SK-MEL-5 (cell line): ENCODE results near the gene APOA1. TPM values are rescaled to one million over a fixed set of nuclear protein-coding genes. Genes with fewer than 3 reads are reported as not detected.
A peak's percentile ranks its signal among the peaks of the same experiment; 100 is the strongest.

ENCODE experiments used
- DNase-seq: peaks from one replicate; pipeline ENCODE4 v3.0.0-alpha.2; 2016; ENCODE audit warnings: low read depth, low spot score
- in situ Hi-C: cut with HindIII; loops from 2 replicates; pipeline ENCODE4 v1.10.0; 2016; ENCODE audit warnings: low sequenced_read_pairs, high pct_unique_total_duplicates, low pct_unique_long_range_greater_than_20kb
- polyA plus RNA-seq, 2 experiments: library from polyadenylated mRNA; depleted of rRNA; stranded (reverse); fragments of >200 nt; gene quantifications; 2 replicates each; pipeline ENCODE4 v1.2.3, GENCODE V29; 2015
- total RNA-seq: library from RNA; depleted of rRNA; stranded (reverse); fragments of >200 nt; shearing (Covaris generic); gene quantifications from 2 replicates; pipeline ENCODE4 v1.2.3, GENCODE V29; 2014; rRNA removed

Gene APOA1
- not detected in 2 replicates for total RNA-seq
- not detected in 2 replicates for polyA plus RNA-seq (2015; cell fraction: cytosol; rRNA removed)
- polyA plus RNA-seq (2015; cell fraction: nucleus; rRNA removed), result not detected in 2 replicates

DNA sequence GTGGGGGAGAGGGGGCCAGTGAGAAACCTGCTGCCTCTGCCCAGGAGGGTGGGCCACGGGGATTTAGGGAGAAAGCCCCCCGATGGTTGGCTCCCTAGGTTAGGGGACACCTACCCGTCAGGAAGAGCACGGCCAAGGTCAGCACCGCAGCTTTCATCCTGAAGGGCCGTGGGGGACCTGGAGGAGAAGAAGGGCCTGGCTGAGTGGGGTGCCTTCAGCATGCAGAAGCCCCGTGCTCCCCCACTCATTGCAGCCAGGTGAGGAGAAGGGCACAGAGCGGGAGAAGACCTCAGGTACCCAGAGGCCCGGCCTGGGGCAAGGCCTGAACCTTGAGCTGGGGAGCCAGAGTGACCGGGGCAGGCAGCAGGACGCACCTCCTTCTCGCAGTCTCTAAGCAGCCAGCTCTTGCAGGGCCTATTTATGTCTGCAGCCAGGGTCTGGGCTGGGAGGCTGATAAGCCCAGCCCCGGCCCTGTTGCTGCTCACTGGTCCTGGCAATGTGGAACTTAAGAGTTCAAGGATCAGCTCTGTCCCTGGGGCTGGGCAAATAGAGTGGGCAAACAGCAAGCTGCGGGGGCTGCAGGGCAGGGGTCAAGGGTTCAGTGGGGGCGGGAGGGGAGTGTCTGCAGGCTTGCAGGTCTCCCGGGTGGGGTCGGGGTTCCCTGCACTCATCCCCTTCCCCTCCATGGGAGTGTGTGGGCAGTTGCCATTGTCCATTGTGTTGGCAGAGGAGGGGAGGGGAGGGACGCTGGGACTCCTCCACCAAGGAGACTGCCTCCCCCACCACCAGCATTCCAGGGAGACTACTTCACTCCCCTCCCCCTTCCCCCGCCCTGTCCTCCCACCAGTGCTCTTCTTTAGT, at the start of gene APOA1:
TSS of gene APOA1 (minus strand) at position 392 of the 861 bp plus-strand sequence. CDS start at position 157, 235 bp downstream.
- in situ Hi-C loops, result no loop called here

GRCh38 chr11:116885951-116886655, 48.7 kb upstream of the APOA1 start:
- in situ Hi-C loops, result no loop called here
- DNase-seq, result no peak

More for the DNA sequence above, at the start of gene APOA1:
- DNase-seq, result no peak

DNA sequence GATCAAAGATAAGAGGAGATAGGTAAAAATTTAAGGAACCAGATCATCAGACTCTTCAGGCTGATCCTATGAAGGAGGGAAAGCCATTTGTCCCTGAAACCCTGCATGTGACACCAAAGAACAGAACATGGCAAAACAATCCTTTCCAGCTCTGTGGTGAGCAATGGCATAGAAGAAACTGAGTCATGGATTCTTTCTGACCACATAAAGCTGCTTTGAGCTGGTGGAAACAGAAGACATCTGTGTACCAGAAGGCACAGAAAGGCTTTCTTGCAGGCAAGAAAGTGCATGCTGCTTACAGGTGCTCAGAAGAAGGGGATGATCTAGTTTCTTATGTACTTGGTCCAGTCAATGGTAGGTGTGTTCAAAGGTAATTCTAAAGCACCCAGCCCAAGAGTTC, 45.0 kb upstream of the APOA1 start:
- DNase-seq, result peak; percentile 36
- in situ Hi-C loops, result no loop called here

DNA sequence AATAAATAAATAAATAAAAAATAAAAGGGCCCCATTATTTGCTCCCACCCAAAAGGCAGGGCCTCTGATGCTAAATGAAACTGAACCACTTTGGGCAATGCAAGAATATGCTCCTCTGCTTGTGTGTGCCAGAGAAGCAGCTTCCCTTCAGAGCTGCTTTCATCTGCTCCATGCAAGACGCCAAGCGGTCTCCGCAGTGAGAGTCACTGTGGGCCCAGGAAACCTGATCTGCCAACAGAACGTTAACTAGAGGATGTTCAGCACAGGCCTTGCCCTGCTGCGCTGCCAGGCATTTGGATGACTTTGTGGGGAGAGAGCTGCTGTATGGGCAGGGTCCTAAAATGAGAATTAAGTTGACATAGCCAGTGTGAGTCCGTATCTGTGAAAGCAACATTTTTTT, 43.7 kb upstream of the APOA1 start:
- no peak for DNase-seq
- in situ Hi-C loops, result no loop called here

DNA sequence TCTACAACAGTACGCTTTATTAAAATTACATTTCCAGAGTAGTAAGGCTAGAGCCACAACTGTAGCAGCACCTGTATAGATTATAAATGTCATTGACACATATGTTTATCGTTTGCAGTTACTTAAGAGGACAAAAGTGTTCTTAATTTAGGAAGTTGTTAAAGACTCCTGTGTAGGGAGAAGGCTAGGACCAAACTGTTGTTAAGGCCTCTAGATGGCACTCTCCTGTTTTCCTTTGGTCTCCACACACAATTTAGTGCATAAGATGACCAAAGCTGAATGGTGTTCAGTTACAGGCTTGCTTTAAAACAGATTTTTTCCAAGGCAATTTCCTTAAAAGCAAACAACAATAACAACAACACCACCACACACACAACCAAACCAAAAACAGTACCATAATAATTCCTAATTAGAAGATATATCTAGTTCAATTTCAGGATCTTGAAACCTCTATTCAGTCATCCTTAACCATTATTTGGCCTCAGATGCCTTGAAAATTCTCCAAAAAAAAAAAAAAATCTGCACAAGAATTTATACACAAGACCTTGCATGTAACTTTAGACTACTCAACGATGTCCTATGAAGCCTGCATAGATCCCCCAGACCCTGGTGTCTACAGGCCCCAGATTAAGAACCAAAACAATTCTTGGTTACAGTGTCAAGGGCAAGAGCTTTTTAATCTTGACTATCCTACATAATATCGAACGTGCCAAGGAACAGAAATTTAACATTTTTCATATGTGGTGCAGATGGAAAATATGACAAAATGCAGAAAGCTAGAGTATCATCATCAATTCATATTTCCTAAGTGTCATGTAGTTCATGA, 42.6 kb upstream of the APOA1 start:
- in situ Hi-C loops, result no loop called here
- DNase-seq, result peak; percentile 75

GRCh38 chr11:116876656-116877055, 39.2 kb upstream of the APOA1 start:
- in situ Hi-C loops, result no loop called here
- no peak for DNase-seq

DNA sequence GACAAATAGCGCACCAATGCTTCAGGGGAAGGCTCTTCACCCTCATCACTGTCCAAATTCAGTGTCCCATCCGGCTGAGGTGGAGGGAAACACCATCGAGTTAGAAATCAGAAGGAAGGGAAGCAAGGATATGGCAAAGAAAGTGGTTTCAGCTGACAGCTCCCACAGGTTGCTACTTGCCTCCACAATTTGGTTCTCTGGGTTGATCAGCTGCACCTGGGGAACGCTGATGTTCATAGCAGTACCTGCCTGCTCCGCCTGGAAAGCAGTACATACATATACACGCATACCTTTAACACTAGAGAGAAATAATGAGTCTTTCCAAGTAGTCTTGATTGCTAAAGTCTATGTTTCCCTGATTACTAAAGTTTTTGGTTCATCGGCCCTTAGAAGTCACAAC, 37.8 kb upstream of the APOA1 start:
- in situ Hi-C loops, result no loop called here
- DNase-seq, result no peak

DNA sequence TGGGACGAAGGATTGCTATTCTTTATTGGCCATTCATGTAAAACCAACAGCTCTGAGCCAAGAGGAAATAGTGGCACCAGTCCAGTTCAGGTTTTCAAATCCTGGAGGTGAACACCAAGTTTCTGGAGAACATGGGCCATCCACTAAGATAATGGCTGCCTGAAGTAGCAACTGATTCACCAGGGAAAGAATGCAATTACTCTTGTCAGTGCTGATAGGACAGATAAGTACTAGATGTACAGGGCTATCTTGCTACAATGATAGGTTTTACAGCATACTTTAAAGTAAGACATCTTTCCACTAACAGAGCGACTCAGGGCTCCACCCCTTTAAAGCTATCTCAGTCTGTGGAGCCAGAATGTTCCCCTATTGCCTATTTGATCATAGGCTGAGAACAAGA, 36.8 kb upstream of the APOA1 start:
- in situ Hi-C loops, result no loop called here
- DNase-seq, result no peak

DNA sequence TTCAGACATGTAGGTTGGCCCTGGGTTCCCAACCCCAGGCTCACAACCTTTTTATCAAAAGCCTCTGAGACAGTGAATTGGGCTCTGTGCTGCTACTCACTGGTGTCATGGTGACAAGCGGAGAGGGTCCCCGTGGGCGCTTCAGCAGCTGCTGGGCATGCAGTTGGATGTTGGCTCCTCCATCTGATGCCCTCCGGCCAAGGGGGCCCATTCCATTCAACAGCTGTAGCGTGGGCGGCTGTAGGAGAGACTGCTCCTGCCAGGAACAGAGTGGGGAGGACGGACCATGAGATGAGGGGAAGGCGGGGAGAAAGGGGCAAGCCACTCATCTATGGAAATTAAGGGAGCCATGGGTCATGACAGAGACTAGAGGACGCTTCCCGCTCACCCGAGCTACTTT, 36.0 kb upstream of the APOA1 start:
- in situ Hi-C loops, result no loop called here
- DNase-seq, result no peak

GRCh38 chr11:116871248-116871647, 33.8 kb upstream of the APOA1 start:
- no peak for DNase-seq
- in situ Hi-C loops, result no loop called here

DNA sequence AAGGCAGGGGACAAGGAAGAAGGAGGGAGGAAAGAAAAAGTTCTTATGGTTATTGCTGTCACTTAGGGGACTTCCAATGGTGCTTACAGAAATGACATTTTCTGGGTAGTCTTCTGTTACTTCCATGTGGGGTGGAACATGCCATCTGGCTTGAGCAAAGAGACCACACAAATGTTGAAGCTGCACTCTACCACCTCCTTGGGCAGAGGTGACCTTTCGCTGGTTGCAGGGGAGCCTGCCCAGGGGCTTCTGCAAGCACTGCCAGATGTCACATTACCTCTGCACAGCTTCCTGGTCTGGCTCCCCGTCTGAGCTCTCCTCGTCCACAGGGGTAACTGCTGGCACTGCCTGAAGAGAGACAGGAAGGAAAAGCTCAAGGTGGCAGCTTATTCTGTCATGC, 32.6 kb upstream of the APOA1 start:
- no peak for DNase-seq
- in situ Hi-C loops, result no loop called here

GRCh38 chr11:116869610-116870009, 32.2 kb upstream of the APOA1 start:
- no peak for DNase-seq
- in situ Hi-C loops, result no loop called here

DNA sequence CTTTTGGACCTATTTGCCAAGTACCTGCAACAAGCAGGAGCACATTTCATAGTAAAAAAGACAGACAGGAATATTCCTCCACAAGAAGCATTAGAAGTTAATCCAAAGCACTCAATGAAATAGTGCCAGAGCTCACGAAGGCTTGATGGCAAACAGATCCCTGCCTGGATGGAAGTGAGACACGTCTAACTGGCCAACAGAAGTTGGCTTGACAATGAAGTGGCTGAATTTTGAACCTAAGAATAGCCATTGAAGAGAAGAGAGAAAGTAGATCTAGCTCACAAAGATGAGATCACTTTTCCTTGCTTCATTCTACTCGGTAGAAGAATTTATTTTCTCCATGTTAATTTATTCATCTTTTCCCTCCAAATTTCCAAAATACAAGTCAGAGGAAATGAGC, 30.6 kb upstream of the APOA1 start:
- in situ Hi-C loops, result no loop called here
- DNase-seq, result no peak

DNA sequence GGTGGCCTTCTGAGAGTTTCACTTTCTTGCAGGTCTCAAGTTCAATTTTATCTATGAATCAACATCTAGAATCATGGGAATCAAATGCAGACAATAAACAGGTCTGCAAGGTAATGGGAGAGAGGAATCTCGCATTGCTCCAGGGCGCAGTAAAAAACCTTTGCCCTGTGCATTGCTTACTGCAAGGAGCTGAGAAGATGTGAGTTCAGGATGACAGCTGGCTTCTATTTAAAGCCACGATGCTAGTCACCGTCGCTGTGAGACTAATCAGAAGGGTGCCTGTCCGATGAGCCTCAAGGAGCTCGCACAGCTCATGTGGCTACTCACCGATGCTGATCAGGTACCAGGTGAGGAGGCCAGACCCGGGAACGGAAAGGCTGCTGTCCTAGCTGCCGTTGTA, 30.2 kb upstream of the APOA1 start:
- in situ Hi-C loops, result no loop called here
- DNase-seq, result no peak

GRCh38 chr11:116866804-116867455, 29.5 kb upstream of the APOA1 start:
- no peak for DNase-seq
- in situ Hi-C loops, result no loop called here

DNA sequence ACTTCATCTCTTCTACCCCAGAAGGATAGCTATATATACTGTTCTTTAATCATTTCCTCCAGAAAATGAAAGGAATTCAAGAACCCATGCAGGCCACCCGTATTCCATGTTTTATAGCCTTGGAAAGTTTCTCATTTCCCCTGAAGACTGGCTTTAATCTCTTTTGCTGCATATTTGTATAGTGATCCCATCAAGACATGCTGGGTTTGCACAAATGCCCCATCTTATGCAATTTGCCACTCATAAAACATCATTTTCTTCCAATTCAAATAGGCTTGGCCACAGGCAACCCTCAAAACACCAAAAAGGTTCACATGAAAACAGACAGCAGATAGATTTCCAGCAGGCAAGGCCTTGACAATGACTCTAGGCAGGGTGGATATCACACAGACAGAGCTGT, 28.3 kb upstream of the APOA1 start:
- in situ Hi-C loops, result no loop called here
- no peak for DNase-seq

DNA sequence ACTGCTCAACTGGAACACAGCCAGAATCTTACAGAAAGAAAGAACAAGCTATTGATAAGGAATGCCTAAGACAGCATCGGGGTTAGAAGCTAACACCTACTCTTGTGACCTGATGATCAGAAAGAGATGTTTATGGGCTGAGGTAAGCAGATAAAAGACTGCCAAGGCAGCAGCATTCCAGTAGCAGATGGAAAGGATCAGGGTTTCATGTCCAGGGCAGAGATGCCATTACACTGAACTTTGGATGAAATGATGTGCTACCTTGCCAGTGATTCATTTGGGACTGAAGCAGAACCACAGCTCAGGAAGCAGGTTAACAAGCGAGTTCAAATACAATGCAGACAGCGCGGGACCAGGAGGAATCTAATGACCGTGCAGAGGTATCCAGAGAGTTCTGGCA, 27.1 kb upstream of the APOA1 start:
- DNase-seq, result no peak
- in situ Hi-C loops, result no loop called here

GRCh38 chr11:116862951-116863350, 25.5 kb upstream of the APOA1 start:
- in situ Hi-C loops, result no loop called here
- no peak for DNase-seq
